GM06990 (cell line): ENCODE data around the gene RASL10A.

Source experiments
- DNase-seq: peaks from one replicate; pipeline ENCODE4 v3.0.0-alpha.2; 2011; ENCODE audit not compliant: insufficient read length; ENCODE audit errors: extremely low read depth
- H3K27me3 ChIP-seq: replicated peaks from 2 replicates; pipeline ENCODE4 v1.6.0; 2011; ENCODE audit warnings: low read length; ENCODE audit not compliant: control insufficient read depth, insufficient read depth
- H3K36me3 ChIP-seq: 2 replicates; pipeline ENCODE4 v1.5.1; 2011; ENCODE audit warnings: low read length; ENCODE audit not compliant: control insufficient read depth, insufficient read depth
- H3K4me3 ChIP-seq: replicated peaks from 2 replicates; pipeline ENCODE4 v1.5.1; 2011; ENCODE audit warnings: low read depth, mild to moderate bottlenecking, control low read depth, low read length
- TF ChIP-seq, protein P1 (sequence below): IDR thresholded peaks from 2 replicates; pipeline ENCODE4 v1.5.1; 2011; ENCODE audit warnings: low read length, control low read depth, mild to moderate bottlenecking, inconsistent platforms; ENCODE audit not compliant: insufficient read depth, poor library complexity, severe bottlenecking

The RASL10A gene

DNA sequence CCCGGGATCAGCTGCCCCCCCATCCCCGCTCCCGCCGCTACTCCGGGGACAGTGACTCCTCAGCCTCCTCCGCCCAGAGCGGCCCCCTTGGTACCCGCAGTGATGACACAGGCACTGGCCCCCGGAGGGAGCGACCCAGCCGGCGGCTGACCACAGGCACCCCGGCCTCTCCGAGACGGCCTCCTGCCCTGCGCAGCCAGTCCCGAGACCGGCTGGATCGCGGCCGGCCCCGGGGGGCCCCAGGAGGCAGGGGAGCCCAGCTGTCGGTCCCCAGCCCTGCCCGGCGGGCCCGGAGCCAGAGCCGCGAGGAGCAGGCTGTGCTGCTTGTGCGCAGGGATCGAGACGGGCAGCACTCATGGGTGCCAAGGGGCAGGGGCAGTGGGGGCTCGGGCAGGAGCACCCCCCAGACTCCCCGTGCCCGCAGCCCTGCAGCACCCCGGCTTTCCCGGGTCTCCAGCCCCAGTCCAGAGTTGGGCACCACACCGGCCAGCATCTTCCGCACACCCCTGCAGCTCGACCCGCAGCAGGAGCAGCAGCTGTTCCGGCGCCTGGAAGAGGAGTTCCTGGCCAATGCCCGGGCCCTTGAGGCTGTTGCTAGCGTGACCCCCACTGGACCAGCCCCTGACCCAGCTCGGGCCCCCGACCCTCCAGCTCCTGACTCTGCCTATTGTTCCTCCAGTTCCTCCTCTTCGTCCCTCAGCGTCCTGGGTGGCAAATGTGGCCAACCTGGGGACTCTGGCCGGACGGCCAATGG is 3.9 kb downstream of the RASL10A start:
- Histone ChIP-seq H3K27me3 (peaks cover 1% of the 10 kb centered on the region), H3K36me3 (no peaks in the 10 kb centered on the region), H3K4me3 (no peak overlapping the region)
- no peak for DNase-seq
- TF ChIP-seq, protein P1, sequence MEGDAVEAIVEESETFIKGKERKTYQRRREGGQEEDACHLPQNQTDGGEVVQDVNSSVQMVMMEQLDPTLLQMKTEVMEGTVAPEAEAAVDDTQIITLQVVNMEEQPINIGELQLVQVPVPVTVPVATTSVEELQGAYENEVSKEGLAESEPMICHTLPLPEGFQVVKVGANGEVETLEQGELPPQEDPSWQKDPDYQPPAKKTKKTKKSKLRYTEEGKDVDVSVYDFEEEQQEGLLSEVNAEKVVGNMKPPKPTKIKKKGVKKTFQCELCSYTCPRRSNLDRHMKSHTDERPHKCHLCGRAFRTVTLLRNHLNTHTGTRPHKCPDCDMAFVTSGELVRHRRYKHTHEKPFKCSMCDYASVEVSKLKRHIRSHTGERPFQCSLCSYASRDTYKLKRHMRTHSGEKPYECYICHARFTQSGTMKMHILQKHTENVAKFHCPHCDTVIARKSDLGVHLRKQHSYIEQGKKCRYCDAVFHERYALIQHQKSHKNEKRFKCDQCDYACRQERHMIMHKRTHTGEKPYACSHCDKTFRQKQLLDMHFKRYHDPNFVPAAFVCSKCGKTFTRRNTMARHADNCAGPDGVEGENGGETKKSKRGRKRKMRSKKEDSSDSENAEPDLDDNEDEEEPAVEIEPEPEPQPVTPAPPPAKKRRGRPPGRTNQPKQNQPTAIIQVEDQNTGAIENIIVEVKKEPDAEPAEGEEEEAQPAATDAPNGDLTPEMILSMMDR: no peak

DNA sequence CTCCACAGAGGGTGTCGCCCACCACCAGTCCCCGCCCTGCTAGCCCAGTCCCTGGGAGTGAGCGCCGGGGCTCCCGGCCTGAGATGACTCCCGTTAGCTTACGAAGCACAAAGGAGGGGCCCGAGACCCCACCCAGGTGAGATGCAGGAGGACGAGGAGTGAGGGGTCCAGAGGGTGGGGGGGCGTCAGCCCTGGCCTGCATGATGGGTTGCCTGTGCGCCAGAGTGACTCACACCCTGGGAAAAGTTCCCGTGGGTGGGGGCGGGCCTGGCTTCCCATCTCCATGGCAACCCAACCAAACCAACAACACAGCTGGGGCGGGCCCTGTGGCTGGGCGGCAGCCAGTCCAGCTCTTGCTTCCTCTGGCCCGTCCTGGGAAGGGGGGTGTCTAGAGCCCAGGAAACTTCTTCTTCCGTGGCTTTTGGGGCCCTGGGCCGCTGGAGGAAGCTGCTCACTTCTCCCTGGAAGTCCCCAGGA is 4.6 kb downstream of the RASL10A start:
- peaks cover 1% of the 10 kb centered on the region for H3K27me3 ChIP-seq
- DNase-seq: no peak
- H3K36me3 ChIP-seq: no peaks in the 10 kb centered on the region
- no peak overlapping the region for H3K4me3 ChIP-seq
- TF ChIP-seq, protein P1: no peak

DNA sequence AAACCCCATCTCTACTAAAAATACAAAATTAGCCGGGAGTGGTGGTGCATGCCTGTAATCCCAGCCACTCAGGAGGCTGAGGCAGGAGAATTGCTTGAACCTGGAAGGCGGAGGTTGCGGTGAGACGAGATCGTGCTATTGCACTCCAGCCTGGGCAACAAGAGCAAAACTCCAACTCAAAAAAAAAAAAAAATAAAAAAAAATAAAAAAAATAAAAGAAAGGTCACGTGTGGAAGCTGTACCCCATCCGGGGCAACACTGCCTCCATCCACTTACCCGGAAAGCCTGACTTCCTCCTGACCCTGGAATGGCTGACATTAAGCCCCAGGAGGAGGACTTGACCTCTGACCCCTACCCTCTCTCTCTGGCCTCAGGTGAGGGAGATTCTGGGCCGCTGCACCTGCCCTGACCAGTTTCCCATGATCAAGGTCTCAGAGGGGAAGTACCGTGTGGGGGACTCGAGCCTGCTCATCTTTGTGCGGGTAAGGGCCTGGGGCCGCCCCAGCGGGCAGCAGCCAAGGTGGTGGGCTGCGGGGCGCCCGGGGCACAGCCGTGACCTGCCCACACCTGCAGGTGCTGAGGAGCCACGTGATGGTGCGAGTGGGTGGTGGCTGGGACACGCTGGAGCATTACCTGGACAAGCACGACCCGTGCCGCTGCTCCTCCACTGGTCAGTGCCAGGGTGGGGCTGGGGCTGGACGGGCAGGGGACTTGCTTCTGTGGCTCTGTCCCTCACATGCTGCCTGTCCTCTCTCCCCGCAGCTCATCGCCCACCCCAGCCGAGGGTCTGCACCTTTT is 5.2 kb downstream of the RASL10A start:
- TF ChIP-seq, protein P1: no peak
- H3K4me3 ChIP-seq: no peak overlapping the region
- no peaks in the 10 kb centered on the region for H3K36me3 ChIP-seq
- peaks cover 1% of the 10 kb centered on the region for H3K27me3 ChIP-seq
- DNase-seq: no peak

DNA sequence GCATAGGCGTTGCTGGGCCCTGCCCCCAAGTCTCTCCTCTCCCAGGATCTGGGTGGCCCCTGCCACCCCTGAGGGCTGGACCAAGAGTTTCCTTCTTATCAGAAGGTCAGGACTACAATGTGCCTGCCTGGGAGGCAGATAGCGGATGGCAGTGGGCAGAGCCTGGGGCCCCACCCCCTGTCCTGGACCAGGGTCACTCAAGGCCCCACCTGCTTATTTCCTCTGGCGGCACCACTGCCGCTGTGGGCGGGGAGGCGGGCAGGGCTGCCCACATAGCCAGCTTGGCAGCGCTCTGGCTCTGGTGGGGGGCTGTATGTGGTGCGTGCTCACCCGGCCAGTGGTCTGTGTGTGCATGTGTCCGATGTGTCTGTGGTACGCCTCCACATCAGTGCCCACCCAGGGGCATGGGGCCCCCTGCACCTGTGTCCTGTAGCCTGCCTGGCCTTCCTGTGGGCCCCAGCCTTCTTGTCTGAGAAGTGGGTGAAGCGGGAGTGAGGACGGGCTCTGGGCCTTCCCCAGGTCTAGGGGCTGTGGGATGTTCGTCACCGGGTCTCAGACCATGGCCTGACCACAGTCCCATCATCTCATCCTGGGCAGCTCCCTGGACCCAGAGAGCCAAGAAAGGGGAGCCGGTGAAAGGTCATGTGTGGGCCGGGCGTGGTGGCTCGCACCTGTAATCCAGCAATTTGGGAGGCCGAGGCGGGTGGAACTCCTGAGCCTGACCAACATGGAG is 6.0 kb downstream of the RASL10A start:
- no peak overlapping the region for H3K4me3 ChIP-seq
- no peaks in the 10 kb centered on the region for H3K36me3 ChIP-seq
- TF ChIP-seq, protein P1: no peak
- H3K27me3 ChIP-seq: peaks cover 1% of the 10 kb centered on the region
- DNase-seq: no peak

GRCh38 chr22:29308791-29309262 is 6.7 kb downstream of the RASL10A start:
- H3K36me3 ChIP-seq: no peaks in the 10 kb centered on the region
- H3K4me3 ChIP-seq: no peak overlapping the region
- TF ChIP-seq, protein P1: no peak
- H3K27me3 ChIP-seq: no peaks in the 10 kb centered on the region; the same call in 1 of the 2 replicates
- DNase-seq: no peak
